WTC11 (cell line): ENCODE measurements around the gene ZKSCAN2.

Experiments used
- CBFB ChIP-seq: sonication (generic); formaldehyde crosslinking; IDR thresholded peaks from 2 replicates; pipeline ENCODE4 v1.8.1; 2022; ENCODE audit warnings: mild to moderate bottlenecking, low read depth, missing genetic modification reagents
- CREB1 ChIP-seq: sonication (generic); formaldehyde crosslinking; IDR thresholded peaks from 2 replicates; pipeline ENCODE4 v1.8.0; 2023; ENCODE audit warnings: mild to moderate bottlenecking, missing genetic modification reagents
- FOXK1 ChIP-seq: sonication (generic); formaldehyde crosslinking; IDR thresholded peaks from 2 replicates; pipeline ENCODE4 v1.8.0; 2022; ENCODE audit warnings: mild to moderate bottlenecking, moderate library complexity, missing genetic modification reagents
- JUN ChIP-seq: sonication (generic); formaldehyde crosslinking; IDR thresholded peaks from 2 replicates; pipeline ENCODE4 v1.8.0; 2023; ENCODE audit warnings: mild to moderate bottlenecking, missing genetic modification reagents
- MXD4 ChIP-seq: fragments of 250-450 bp; sonication (Bioruptor Pico); IDR thresholded peaks from 2 replicates; pipeline ENCODE4 v1.8.0; 2021; ENCODE audit warnings: mild to moderate bottlenecking, moderate library complexity, borderline replicate concordance
- NR1H2 ChIP-seq: sonication (generic); formaldehyde crosslinking; IDR thresholded peaks from 2 replicates; pipeline ENCODE4 v1.9.0; 2021; ENCODE audit warnings: mild to moderate bottlenecking, moderate library complexity, missing genetic modification reagents
- SP1 ChIP-seq: sonication (generic); formaldehyde crosslinking; conservative IDR thresholded peaks from 2 replicates; pipeline ENCODE4 v1.8.1; 2022; ENCODE audit warnings: missing genetic modification reagents
- TF ChIP-seq, protein P1 (sequence below): fragments of 250-450 bp; sonication (Bioruptor Pico); IDR thresholded peaks from 2 replicates; pipeline ENCODE4 v2.1.2; 2022; ENCODE audit warnings: mild to moderate bottlenecking, moderate library complexity
- TF ChIP-seq, protein P2 (sequence below): fragments of 200-600 bp; IDR thresholded peaks from 2 replicates; pipeline ENCODE4 v1.8.0; 2022; ENCODE audit warnings: antibody characterized with exemption
- TF ChIP-seq, protein P3 (sequence below): sonication (generic); formaldehyde crosslinking; IDR thresholded peaks from 2 replicates; pipeline ENCODE4 v1.8.1; 2022; ENCODE audit warnings: mild to moderate bottlenecking, moderate library complexity, missing genetic modification reagents

DNA sequence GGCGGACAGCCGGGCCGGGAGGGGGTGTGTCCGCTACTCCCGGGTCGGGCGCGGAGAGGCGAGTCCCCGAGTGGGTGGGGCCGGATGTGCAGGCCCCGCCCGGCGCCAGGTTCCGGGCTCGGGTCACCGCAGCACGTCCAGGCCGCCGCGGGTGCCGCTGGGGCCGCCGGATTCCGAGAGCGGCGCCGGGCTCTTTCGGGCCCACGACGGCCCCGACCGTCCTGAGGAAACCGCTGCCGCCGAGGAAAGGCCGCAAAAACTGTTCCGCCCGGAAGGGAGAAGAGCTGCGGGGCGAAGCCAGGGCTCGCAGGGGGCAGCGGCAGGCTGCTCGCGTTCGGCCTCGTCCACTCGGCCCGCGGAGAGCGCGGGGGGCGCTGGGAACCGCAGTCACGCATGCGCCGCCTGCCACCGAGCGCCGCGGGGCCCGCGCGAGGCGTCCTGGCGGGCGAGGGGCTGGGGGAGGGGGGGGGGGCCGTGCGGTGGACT is at the start of gene ZKSCAN2:
- TF ChIP-seq, protein P1, sequence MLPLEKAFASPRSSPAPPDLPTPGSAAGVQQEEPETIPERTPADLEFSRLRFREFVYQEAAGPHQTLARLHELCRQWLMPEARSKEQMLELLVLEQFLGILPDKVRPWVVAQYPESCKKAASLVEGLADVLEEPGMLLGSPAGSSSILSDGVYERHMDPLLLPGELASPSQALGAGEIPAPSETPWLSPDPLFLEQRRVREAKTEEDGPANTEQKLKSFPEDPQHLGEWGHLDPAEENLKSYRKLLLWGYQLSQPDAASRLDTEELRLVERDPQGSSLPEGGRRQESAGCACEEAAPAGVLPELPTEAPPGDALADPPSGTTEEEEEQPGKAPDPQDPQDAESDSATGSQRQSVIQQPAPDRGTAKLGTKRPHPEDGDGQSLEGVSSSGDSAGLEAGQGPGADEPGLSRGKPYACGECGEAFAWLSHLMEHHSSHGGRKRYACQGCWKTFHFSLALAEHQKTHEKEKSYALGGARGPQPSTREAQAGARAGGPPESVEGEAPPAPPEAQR = no peak
- TF ChIP-seq FOXK1 (CRISPR knock-in tag) (no peak), CBFB (CRISPR knock-in tag) (no peak), MXD4 (no peak), CREB1 (CRISPR knock-in tag) (no peak), SP1 (CRISPR knock-in tag) (peak; percentile 82; the same call in 1 of the 2 replicates), JUN (CRISPR knock-in tag) (no peak), NR1H2 (CRISPR knock-in tag) (no peak)
- TF ChIP-seq, protein P2, sequence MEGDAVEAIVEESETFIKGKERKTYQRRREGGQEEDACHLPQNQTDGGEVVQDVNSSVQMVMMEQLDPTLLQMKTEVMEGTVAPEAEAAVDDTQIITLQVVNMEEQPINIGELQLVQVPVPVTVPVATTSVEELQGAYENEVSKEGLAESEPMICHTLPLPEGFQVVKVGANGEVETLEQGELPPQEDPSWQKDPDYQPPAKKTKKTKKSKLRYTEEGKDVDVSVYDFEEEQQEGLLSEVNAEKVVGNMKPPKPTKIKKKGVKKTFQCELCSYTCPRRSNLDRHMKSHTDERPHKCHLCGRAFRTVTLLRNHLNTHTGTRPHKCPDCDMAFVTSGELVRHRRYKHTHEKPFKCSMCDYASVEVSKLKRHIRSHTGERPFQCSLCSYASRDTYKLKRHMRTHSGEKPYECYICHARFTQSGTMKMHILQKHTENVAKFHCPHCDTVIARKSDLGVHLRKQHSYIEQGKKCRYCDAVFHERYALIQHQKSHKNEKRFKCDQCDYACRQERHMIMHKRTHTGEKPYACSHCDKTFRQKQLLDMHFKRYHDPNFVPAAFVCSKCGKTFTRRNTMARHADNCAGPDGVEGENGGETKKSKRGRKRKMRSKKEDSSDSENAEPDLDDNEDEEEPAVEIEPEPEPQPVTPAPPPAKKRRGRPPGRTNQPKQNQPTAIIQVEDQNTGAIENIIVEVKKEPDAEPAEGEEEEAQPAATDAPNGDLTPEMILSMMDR = no peak
- TF ChIP-seq, protein P3, sequence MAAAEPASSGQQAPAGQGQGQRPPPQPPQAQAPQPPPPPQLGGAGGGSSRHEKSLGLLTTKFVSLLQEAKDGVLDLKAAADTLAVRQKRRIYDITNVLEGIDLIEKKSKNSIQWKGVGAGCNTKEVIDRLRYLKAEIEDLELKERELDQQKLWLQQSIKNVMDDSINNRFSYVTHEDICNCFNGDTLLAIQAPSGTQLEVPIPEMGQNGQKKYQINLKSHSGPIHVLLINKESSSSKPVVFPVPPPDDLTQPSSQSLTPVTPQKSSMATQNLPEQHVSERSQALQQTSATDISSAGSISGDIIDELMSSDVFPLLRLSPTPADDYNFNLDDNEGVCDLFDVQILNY (CRISPR knock-in tag) = no peak
